Nephron progenitor cell (in vitro differentiated cells): ENCODE data around the gene NME7.

Experiments
- DNase-seq: peaks from one replicate; pipeline ENCODE4 v3.0.0; 2021
- H3K27ac Mint-ChIP-seq: 2 replicates; pipeline ENCODE4 v1.8.0; 2021; ENCODE audit warnings: mild to moderate bottlenecking, moderate library complexity, mixed read lengths
- H3K27me3 Mint-ChIP-seq: 2 replicates; pipeline ENCODE4 v1.8.0; 2021; ENCODE audit warnings: mild to moderate bottlenecking, low read depth, mixed read lengths; ENCODE audit not compliant: poor library complexity
- H3K36me3 Mint-ChIP-seq: 2 replicates; pipeline ENCODE4 v1.8.0; 2021; ENCODE audit warnings: low read depth, mixed read lengths
- H3K4me1 Mint-ChIP-seq: 2 replicates; pipeline ENCODE4 v1.8.0; 2021; ENCODE audit warnings: mixed read lengths
- H3K4me3 Mint-ChIP-seq: 2 replicates; pipeline ENCODE4 v1.8.0; 2021; ENCODE audit warnings: mild to moderate bottlenecking, moderate library complexity, mixed read lengths
- H3K9me3 Mint-ChIP-seq: 2 replicates; pipeline ENCODE4 v1.8.0; 2021; ENCODE audit warnings: mild to moderate bottlenecking, moderate library complexity, mixed read lengths
- TF ChIP-seq, protein P1 (sequence below): fragments of 200-600 bp; sonication (generic); IDR thresholded peaks from 2 replicates; pipeline ENCODE4 v1.5.0; 2021; ENCODE audit warnings: antibody characterized with exemption

Gene NME7

DNA sequence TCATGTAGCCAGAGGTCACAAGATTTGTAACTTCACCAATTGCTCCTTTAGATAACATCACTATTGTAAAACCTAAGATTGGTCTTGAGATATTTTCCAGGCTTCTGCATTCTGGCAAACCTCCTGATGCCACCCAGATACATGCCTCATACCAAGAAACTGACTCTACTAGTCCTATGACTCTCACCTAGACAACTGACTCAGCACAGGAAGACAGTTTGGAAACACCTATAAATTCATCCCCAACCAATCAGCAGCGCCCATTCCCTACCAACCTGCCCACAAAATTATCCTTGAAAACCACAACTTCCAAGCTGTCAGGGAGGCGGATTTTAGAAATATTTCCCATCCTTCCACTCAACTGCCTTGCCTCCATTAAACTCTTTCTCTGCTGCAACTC is 2.6 kb downstream of the NME7 start:
- H3K9me3 Mint-ChIP-seq = no peaks in the 10 kb centered on the region
- TF ChIP-seq, protein P1, sequence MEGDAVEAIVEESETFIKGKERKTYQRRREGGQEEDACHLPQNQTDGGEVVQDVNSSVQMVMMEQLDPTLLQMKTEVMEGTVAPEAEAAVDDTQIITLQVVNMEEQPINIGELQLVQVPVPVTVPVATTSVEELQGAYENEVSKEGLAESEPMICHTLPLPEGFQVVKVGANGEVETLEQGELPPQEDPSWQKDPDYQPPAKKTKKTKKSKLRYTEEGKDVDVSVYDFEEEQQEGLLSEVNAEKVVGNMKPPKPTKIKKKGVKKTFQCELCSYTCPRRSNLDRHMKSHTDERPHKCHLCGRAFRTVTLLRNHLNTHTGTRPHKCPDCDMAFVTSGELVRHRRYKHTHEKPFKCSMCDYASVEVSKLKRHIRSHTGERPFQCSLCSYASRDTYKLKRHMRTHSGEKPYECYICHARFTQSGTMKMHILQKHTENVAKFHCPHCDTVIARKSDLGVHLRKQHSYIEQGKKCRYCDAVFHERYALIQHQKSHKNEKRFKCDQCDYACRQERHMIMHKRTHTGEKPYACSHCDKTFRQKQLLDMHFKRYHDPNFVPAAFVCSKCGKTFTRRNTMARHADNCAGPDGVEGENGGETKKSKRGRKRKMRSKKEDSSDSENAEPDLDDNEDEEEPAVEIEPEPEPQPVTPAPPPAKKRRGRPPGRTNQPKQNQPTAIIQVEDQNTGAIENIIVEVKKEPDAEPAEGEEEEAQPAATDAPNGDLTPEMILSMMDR = no peak
- H3K27me3 Mint-ChIP-seq = no peaks in the 10 kb centered on the region
- peaks cover 3% of the 10 kb centered on the region for H3K4me1 Mint-ChIP-seq
- H3K27ac Mint-ChIP-seq = no peak overlapping the region
- peak overlapping the region; percentile 24 for H3K4me3 Mint-ChIP-seq
- peaks cover 2% of the 10 kb centered on the region for H3K36me3 Mint-ChIP-seq
- no peak for DNase-seq

DNA sequence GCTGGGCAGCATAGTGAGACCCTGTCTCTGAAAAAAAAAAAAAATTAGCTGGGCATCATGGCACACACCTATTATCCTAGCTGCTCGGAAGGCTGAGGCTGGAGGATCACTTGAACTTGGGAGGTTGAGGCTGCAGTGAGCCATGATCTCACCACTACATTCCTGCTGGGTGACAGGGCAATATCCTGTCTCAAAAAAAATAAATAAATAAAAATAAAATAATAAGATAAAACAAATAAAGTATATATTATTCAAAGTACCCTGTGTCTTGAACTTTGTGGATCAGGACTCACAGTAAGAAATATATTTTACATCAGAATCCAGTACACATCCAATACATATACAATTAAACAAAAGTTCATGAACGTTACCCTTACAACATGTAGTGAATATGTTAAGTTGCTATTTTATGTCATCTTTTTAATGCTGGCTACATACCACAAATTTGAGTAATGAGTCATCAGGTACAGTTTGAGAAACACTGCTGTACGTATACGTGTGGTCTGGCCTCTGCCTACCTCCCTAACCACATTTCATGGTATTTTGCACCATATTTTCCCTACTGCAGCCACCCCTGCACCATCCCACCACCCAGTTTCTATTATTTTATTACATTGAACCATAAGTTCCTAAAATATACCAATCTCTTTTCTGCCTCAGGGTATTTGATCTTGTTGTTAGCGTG is 4.4 kb downstream of the NME7 start:
- Mint-ChIP-seq H3K27me3 (no peaks in the 10 kb centered on the region), H3K9me3 (no peaks in the 10 kb centered on the region), H3K4me3 (no peak overlapping the region), H3K36me3 (no peaks in the 10 kb centered on the region), H3K27ac (no peak overlapping the region), H3K4me1 (no peaks in the 10 kb centered on the region)
- TF ChIP-seq, protein P1 = no peak
- DNase-seq = no peak

DNA sequence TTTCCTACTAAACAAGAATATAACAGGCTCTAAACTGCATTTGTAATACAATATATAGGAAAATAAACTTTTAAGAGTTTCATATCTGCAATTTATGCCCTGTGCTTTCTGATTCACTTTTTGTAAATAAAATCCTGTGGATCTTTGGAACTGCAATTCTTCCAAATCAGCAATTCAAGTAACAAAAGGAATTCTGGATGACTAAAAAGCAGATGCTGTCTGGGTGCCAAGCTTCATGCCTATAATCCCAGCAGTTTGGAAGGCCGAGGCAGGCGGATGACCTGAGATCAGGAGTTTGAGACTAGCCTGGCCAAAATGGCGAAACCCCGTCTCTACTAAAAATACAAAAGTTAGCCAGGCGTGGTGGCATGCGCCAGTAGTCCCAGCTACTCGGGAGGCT is 6.3 kb downstream of the NME7 start:
- Mint-ChIP-seq H3K4me1 (no peaks in the 10 kb centered on the region), H3K4me3 (no peak overlapping the region), H3K27ac (no peak overlapping the region), H3K27me3 (no peaks in the 10 kb centered on the region), H3K36me3 (no peaks in the 10 kb centered on the region), H3K9me3 (no peaks in the 10 kb centered on the region)
- DNase-seq = no peak
- TF ChIP-seq, protein P1 = no peak

DNA sequence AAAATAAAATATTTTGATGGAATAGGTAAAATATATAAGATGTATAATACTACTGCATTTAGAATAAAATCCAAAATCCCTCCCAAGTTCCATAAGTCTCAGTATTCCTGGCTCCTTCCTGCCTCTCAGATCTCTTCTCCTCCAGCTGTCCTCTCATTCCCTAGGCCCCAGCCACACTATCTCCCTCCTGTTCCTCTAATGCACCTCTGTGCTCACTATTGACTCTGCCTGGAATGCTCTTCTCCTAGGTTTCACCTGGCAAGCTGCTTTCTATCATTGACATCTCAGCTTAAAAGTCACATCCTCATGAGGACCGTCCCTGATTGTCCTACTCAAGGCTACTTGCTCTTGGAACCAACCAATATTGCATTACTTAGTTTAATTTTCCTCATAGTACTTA is 7.2 kb downstream of the NME7 start:
- DNase-seq = no peak
- H3K27ac Mint-ChIP-seq = no peak overlapping the region
- no peaks in the 10 kb centered on the region for H3K4me1 Mint-ChIP-seq
- H3K4me3 Mint-ChIP-seq = no peak overlapping the region
- H3K36me3 Mint-ChIP-seq = no peaks in the 10 kb centered on the region
- TF ChIP-seq, protein P1 = no peak
- no peaks in the 10 kb centered on the region for H3K9me3 Mint-ChIP-seq
- H3K27me3 Mint-ChIP-seq = no peaks in the 10 kb centered on the region

DNA sequence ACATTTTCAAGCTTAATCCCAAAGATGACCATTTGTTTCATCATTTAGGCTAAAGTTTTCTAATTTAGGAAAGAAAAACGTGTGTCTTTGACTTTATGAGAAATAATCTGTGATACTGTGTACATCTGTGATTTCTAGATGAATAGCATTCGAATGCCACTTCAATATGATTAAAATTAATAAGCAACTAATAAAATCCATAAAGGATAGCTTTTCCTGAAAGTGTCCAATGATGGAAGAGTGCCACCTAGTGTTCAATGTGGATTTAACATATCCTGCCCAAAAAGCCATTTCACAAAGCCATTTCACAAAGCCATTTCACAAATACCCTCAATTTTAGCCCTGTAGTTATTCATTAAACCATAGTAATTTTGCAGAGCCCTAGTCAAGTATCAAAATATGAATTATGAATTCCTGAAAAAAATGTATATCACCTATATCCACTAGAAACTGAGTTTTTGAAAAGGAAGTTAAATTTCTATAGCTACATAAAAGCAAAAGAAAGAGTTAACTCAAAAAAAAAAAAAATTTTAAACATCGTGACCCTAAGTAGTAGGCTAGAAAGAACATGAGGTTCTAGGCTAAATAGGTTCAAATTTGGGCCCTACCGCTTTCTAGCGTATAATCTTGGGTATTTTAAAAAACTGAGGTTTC is 19.1 kb downstream of the NME7 start:
- Mint-ChIP-seq H3K9me3 (peaks cover 24% of the 10 kb centered on the region), H3K36me3 (peaks cover 19% of the 10 kb centered on the region), H3K27me3 (no peaks in the 10 kb centered on the region), H3K4me3 (no peak overlapping the region), H3K27ac (no peak overlapping the region), H3K4me1 (no peaks in the 10 kb centered on the region)
- TF ChIP-seq, protein P1 = peak; percentile 89
- peak; percentile 12 for DNase-seq
